GM18517 (cell line): ENCODE measurements around the gene RPL37A.

Source experiments
- ATAC-seq: cut with Tn5 transposase; IDR thresholded peaks from one replicate; pipeline ENCODE4 v1.9.1; 2021; ENCODE audit warnings: mild to moderate bottlenecking, moderate library complexity; ENCODE audit not compliant: unreplicated experiment

RPL37A gene

DNA sequence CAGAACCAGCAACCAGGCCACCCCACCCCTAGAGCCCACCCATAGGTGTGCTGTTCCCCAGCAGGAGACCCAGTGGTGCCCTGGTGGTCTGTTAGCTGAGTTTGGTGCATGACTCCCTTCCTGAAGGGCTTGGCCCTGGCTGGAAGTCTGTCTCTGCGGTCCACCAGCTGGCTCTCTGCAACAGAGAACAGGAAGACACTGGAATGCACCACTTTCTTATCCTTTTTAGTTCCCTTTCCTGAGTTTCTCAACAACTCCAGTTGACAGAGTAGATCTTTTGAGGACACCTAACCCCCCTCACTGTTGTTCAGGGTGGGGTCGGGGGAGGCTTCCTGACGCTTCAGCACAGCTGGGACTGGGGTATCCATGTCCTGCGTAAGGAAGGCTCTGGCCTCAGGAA, 11.9 kb upstream of the RPL37A start:
- ATAC-seq: no peak

DNA sequence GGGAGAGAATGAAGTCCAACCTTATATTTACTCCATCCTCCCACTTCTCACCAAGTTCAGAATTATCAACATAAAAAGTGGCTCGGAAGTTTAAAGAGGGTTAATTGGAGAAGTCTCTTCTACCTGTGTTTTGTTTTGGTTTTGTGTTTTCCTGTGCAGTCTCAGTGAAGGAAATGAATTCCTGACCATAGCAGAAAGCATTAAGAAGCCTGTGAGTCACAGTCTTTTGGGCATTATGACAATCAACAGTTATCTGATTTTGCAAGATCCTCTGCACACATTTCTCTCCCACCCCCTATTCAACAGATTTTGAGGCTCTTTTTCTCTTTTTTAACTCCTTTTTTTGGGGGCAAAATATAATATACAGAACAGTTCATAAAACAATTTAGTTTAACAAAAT, 8.6 kb upstream of the RPL37A start:
- ATAC-seq: no peak

DNA sequence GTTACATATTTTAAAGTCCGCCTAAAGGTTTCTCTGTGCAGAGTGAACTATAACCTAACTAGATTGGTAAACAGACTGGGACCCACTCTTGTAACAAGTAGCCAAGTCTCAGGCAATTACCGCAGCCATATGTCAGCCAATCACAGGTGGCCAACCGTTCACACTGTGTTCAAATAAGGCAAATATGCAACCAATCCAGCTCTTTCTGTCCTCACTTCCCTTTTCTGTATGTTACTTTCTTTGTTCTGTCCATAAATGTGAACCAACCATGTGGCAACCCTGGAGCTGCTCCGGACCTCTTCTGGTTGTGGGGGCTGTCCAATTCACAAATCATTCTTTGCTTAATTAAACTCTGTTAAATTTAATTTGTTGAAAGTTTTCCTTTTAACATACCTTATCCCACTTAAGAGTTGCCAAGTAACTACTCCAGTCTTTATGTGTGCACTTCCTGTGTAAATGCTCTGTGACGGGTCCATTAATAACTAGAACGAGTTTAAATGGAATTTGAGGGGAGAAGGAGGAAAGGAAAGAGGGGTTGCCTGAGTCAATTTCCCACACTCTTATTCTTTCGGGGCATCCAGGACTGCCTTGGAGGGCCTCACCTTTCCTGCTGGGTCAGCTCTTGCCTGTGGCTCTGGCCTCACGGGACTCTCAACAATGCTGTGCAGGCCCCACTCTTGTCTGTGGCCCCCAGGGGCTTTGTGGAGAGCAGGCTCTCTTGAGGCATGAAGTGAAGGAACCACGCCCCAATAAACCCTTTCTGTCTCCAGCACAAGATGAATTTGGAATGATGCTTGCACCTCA, 6.6 kb upstream of the RPL37A start:
- ATAC-seq: peak; percentile 97

DNA sequence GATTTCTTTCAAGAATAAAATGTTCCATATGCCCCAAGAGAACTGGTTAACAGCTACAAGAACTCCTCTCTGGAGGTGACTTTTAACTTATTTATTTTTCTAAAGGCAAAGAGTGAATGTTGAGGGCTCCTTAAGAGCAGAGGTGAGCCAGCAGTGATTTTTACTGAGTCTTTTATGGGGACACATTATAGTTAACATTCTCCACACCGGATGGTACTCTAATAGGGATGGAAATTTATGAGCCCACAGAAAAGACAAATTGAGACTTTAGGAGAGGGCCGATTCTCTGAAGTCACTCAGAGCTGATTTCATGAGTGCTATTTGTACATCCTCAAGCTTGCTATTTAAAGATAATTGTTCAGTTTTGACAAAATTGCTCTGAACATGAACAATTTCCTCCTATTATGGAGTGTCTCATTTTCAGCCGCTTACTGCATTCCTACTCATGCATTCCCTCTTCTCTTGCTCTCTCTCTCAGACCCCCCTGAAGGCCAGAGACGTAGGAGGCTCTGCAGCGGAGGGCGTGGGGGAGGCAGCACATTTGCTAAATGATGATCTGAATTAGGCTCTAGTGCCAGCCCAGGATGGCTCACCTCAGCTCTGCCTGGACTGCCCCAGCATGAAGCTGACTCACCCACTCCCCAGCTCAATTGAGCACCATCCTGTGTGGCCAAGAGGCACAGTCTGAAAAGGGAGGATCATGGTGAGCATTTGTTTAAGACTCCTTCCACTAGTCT, 5.9 kb upstream of the RPL37A start:
- ATAC-seq: no peak

DNA sequence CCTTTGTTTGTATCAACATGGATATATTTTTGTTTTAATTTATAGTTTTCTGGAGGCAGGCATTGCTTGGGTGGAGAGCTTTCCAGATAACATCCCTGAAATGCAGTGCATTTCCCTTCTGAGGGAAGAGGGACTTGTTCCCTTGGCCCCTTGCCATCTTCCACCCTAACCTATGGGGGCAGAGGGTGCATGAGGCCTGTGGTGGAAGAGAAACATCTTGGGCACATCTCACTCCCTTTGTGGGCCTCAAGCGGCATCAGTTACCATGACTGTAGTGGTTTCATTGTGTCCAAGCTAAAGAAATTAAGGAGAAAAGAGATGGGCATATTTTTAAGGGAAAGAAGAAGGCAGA, 5.3 kb upstream of the RPL37A start:
- ATAC-seq: no peak

DNA sequence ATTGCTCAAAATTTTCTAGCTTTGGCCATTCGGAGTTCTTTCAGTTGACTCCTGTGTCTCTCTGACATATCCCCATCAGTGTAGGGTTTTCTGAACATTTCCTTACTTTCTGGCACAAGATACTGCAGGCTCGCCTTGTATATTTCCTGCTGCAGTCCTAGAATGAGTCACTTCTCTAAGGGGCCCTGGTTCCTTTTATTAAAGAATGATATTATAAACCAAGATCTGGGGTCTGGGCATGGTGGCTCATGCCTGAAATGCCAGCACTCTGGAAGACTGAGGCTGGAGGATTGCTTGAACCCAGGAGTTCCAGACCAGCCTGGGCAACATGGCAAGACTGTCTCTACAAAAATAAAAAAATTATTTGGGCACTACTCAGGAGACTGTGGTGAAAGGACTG, 3.0 kb upstream of the RPL37A start:
- ATAC-seq: no peak

DNA sequence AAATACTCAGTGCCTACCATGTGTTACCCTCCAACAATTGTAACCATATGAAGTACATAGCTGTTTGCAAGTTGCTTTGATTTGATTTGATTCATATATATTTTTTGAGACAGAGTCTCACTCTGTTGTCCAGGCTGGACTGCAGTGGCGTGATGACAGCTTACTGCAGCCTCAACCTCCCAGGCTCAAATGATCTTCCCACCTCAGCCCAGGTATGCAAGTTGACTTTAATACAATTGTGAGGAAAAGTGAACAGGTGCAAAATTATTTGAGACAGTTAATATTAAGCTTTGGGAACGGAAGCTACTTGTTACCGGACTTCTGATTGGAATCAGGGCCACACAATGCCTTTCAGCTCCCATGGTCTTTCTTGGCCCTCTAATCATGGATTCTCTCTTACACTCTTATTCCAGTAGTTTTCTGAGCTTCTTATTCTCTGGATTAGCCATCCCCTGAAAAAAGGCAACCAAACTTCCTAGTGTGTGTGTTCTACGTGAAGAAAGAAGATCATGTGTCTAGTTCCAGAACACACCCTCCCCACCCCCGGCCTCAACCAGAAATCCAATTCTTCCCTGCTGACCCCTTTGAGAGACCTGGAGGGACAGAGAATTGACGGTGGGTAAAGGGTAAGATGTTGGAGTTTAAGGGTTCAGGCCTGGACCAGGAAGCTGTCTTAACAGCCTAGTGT, 1.1 kb upstream of the RPL37A start:
- ATAC-seq: no peak

DNA sequence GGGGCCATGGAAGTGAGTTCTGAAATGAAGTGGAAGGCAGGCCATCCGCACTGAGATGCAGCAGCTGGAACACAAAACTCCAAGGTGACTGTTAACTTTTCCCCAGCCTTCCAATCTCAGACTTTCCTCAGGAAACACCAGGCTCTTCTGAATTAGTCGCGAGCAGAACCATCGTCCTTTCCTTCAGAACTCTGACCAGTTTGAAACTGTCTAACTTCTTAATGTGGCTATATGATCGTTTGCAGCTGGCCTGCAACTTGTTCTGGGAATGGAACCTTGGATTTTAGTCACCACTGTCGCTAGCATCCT, 620 bp upstream of the RPL37A start:
- no peak for ATAC-seq

DNA sequence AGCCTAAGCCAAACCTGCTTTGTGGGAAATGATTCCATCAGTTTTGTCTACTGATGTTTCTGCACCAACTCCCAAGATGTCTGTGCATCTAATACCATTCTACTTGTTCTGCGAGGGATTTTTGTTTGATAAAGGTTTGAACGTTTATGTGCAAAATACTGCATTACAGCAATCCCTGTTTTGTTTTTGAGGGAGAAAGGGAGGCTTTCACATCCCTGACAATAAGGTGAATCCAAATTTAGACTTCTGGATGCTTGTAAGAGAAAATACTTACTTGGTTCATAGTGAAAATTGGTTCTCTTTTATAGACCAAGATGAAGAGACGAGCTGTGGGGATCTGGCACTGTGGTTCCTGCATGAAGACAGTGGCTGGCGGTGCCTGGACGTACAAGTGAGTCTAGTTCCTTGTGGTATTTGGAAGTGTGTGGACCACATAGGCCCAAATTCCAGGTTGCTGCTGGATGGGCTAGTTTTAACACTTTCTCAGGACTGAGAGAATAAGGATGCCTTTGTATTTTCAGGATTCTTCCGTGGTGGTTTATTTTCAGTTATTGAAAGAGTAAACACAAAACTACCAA, 1.1 kb downstream of the RPL37A start:
- no peak for ATAC-seq

DNA sequence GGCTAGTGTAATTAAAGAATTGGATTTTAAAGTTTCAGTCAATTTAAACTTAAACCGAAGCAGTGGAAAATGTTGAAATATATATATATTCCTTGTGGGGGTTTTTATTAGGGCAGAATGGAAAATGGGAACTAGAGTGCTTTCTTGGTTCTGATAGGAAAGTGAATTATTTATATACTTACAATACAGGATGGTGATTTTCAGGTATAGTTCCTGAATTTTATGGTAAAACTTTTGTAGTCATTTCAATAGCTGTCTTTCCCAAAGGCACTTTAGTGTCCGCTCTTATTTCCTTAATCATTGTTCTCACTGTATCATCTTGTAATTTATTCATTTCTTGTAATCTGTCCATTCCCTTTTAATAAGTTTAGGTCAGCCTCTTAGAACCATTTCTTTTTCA, 1.9 kb downstream of the RPL37A start:
- ATAC-seq: no peak

DNA sequence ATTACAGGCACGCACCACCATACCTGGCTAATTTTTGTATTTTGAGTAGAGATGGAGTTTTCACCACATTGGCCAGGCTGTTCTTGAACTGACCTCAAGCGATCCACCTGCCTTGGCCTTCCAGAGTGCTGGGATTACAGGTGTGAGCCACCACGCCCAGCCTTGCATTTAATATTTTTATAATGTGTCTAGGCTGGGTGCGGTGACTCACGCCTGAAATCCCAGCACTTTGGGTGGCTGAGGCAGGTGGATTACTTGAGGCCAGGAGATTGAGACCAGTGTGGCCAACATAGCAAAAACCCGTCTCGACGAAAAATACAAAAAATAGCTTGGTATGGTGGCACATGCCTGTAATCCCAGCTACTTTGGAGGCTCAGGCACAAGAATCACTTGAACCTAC, 3.2 kb downstream of the RPL37A start:
- ATAC-seq: no peak

DNA sequence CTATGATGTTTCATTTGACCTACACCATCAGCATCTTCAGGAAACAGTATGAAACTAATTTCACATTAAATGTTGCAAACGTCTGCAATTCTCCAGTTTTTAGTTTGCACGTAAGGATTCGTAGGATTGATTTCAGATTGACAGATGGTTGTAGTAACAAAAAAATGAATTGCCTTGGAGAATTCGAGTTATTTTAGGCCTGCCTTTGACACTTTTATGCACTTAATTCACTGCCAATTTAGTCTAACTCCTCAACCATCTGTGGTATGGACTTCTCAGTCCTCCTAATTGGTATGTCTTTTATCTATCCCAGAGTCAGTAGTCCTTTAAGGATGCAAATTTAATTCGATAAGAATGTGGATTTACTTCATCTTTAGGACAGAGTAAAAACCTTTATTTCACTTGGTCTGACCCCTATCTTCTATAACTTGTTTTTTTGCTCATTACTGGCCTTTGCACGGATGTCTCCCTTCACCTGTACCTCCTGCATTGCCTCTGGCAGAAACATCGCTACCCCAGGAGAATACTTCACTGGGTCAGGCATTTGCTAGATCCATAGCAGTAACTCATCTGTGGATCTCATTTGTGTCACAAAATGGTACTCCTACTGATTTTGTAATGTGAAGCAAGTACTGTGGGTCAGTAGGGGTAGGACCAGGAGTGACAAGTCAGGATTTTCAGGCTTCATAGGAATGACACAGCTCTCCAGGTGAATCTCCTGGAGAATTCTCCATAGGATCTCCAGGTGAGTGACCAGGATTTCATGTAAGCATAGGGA, 3.9 kb downstream of the RPL37A start:
- ATAC-seq: no peak

DNA sequence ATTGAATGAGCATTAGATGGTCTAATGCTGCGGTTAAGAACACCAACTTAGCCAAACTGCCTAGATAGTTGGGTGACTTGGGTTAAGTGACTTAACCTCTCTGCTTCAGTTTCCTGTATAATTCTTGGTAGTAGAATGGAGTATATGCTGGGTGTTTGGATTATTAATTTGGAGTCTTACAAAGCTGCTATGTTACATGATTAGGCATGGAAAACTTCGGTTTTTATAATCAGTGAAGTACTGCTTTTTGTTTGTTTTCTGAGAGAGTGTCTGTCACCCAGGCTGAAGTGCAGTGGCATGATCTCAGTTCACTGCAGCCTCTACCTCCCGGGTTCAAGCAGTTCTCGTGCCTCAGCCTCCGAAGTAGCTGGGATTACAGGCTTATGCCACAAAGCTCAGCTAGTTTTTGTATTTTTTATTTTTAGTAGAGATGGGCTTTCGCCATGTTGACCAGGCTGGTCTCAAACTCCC, 4.5 kb downstream of the RPL37A start:
- ATAC-seq: no peak

DNA sequence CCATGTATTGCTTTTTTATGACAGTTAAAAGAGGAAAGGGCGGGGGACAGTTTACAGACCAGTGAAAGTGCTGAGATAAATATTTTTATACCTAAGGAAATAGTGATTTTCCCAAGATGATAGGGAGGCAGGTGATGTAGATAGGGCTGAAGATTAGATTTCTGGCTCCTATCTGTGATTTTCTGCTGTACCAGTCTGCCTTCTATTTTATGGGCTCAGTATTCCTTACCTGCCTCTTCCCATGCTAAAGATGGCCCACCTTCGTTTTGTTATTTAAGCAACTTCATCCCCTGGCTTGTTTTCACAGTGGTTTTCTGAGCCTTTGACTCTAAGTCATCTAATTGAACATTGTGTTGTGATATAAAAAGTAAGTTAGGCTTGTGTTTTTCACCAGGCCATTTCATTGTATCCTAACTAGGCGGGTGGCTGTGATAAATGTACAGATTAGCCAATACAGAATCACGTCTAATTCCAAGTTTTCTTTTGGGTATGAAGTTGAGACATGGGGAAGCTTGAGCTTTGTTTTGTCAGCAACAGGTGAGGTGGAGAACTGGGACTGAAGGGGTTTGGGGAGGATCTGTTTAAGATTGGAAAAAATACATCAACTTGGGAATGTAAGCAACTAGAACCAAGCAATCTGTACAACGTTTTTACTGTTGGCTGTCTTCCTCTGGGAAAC, 5.2 kb downstream of the RPL37A start:
- ATAC-seq: no peak

DNA sequence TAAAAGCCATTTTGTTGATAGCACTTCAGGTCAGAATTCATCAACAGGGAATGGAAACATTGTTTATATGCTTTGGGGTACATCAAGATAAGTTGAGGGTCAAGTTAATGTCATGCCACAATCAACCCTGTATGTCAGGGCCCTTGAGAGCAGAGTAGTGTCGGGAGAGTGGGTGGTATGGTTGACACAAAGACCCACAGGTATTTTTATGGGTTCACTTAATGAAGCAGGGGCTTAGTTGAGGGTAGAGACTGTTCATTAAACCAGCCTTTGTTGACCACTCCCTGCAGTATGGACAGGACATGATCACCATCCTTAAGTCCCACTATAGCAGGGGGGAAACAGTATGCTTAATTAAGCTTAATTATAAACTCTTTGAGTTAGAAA, 5.7 kb downstream of the RPL37A start:
- no peak for ATAC-seq

DNA sequence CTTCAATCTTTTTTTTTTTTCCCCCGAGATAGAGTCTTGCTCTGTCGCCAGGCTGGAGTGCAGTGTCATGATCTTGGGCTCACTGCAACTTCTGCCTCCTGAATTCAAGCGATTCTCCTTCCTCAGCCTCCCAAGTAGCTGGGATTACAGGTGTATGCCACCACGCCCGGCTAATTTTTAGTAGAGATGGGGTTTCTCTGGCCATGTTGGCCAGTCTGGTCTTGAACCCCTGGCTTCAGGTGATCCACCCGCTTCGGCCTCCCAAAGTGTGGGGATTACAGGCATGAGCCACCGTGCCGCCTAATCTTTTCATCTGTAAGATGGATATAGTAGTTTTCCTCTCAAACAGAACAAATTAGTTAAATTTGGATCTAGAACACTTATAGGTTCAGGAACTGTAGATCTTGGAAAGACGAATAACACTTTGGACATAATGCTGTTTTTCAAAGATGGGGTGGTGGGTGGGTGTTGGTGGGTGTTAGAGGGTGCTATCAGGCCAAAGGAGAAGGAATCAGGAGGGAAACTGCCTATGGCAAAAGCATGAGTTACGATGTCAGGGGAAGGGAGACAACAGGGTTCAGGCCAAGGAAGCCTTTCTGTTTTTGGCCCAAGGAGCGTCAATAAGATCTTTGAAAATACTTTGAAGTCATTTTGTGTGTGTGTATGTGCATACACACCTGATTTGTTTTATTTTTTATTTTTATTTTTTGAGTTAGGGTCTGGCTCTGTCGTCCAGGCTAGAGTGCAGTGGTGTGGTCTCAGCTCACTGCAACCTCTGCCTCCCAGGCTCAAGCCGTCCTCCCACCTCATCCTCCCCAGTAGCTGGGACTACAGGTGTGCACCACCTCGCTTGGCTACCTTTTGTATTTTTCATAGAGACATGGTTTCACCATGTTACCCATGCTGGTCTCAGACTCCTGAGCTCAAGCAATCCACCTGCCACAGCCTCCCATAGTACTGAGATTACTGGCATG, 6.8 kb downstream of the RPL37A start:
- ATAC-seq: no peak

DNA sequence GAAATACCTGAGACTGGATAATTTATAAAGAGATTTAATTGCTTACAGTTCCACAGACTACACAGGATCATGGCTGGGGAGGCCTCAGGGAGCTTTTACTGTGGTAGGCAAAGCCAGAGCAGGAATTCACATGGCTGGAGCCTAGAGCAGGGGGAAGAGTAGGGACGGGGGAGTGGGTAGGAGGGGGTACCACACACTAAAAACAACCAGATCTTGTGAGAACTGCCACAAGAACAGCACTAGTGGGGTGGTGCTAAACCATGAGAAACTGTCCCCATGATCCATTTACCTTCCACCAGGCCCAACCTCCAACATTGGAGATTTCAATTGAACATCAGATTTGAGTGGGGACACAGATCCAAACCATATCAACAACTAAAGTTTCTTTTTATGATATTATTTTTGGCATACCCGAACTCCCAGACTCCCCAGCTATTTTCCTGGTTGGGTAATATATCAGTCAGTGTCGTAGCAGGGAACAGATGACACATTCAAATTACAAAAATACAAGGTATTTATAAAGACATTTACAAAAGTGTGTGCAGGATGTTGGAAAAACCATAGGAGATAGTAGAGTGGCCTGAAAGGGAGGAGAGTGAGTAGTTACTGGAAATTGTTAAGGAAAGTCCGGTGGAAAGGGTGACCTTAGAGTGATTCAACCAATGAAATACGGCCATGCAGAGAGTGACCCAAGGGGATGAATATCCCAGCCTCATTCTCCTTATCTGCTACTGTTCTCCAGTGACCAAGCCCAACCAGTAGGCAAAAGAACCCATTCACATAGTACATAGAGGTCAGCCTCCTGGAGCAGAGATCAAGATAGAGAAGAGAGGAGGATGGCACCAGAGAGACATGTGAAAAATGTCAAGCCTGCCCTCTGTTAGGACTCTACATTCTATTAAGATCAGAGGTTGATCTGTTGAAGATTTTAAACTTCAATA, 8.8 kb downstream of the RPL37A start:
- ATAC-seq: no peak

DNA sequence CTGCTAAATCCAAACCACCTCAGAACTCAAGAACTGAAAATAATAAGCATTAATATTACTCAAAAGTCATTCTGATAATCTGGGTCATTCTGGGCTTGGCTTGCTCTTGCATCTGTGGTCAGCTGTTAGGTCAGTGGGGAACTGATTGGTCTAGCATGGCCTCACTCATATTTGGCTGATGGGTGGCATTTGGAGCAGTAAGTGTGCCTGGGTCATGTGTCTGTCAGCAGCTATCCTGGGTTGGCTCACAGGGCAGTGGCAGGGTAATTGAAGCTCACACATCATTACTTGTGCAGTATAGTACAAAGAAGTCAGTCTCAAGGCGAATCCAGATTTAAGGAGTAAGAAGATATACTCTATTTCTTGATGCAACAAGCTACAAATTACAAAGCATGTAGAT, 9.6 kb downstream of the RPL37A start:
- no peak for ATAC-seq
